ENCODE results near the gene ZNF839.

ZNF839 gene

DNA sequence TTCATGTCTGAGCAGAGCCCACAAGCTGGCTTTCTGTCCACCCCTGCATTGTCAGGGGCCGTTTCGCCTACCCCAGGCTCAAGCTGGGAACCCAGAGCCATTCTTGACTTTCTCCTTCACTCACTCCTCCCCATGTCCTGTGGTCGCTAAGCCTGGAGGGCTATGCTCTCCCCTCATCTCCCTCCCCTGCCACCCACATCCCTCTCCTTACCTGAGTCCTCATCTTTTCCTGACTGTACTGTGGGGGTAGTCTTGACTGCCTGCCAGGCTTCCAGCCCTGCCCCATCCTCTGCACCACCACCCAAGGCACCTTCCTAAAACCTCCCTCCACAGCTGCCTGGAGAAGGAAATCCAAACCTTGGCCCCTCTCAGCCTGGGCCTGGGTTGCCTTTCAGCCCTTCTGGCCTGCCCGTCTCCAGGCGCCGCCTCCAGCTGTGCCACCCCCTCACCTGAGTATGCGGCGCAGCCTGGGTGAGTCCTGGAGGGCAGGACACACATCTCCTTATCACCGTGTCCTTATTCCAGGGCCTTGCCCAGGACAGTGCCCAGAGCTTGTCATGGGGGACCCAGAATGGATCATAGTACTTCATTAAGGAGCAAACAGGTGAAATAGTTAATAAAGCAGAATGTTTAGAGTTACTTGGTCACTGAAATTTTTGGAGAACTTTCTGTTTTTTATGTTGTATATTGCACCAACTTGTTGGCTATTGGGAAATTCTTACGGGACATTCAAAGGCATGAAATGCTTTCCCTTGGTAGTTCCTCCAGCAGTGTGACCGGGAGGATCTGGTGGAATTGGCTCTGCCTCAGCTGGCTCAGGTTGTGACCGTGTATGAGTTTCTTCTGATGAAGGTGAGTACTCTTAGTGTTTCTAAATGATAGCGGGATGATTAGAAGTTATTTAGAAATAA lies 14.5 kb downstream of the ZNF839 start:
- TF ChIP-seq, protein P1, sequence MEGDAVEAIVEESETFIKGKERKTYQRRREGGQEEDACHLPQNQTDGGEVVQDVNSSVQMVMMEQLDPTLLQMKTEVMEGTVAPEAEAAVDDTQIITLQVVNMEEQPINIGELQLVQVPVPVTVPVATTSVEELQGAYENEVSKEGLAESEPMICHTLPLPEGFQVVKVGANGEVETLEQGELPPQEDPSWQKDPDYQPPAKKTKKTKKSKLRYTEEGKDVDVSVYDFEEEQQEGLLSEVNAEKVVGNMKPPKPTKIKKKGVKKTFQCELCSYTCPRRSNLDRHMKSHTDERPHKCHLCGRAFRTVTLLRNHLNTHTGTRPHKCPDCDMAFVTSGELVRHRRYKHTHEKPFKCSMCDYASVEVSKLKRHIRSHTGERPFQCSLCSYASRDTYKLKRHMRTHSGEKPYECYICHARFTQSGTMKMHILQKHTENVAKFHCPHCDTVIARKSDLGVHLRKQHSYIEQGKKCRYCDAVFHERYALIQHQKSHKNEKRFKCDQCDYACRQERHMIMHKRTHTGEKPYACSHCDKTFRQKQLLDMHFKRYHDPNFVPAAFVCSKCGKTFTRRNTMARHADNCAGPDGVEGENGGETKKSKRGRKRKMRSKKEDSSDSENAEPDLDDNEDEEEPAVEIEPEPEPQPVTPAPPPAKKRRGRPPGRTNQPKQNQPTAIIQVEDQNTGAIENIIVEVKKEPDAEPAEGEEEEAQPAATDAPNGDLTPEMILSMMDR (IDR thresholded peaks at IDR 0.05; ENCODE audit: control extremely low read depth, extremely low read depth, low read depth, missing control alignments) = no peak
- DNase-seq (ENCODE audit: extremely low spot score) = no peak
- CTCF ChIA-PET = interaction anchor here (0.7 to 4.2 kb wide), 5 partner anchors 12 to 19 kb away, joined by 3 to 16 read pairs (median 7); no protein-coding TSS in a partner anchor
- POLR2A ChIA-PET = interaction anchor here (0.5 kb wide), 1 partner anchor 475 kb away, joined by 3 read pairs; no protein-coding TSS in a partner anchor

GRCh38 chr14:102335163-102335562 lies 15.6 kb downstream of the ZNF839 start:
- TF ChIP-seq, protein P1 (IDR thresholded peaks at IDR 0.05; ENCODE audit: control extremely low read depth, extremely low read depth, low read depth, missing control alignments) = no peak
- ChIA-PET POLR2A (interaction anchor here (0.6 kb wide), 1 partner anchor 272 kb away, joined by 3 read pairs; no protein-coding TSS in a partner anchor), CTCF (interaction anchor here (1.2 to 4.2 kb wide), 4 partner anchors 13 to 18 kb away, joined by 3 to 16 read pairs (median 8); no protein-coding TSS in a partner anchor)
- no peak for DNase-seq (ENCODE audit: extremely low spot score)

- TF ChIP-seq, protein P1 (IDR thresholded peaks at IDR 0.05; ENCODE audit: control extremely low read depth, extremely low read depth, low read depth, missing control alignments) = no peak
- ChIA-PET POLR2A (no interaction called here), CTCF (no interaction called here)
- no peak for DNase-seq (ENCODE audit: extremely low spot score)
These were observed 19.2 kb downstream of the ZNF839 start for GRCh38 chr14:102338724-102339123.

DNA sequence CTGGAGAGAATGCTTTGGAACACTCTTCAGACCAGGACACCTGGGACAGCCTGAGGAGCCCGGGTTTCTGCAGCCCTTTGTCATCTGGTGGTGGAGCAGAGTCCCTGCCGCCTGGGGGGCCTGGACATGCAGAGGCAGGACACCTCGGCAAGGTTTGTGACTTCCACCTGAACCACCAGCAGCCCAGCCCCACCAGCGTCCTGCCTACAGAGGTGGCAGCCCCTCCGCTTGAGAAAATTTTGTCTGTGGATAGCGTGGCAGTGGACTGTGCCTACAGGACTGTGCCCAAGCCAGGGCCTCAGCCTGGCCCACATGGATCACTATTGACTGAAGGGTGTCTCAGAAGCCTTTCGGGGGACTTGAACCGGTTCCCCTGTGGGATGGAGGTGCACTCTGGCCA lies 22.0 kb downstream of the ZNF839 start:
- ChIA-PET POLR2A (no interaction called here), CTCF (no interaction called here)
- no peak for DNase-seq (ENCODE audit: extremely low spot score)
- TF ChIP-seq, protein P1 (IDR thresholded peaks at IDR 0.05; ENCODE audit: control extremely low read depth, extremely low read depth, low read depth, missing control alignments) = no peak

- DNase-seq (ENCODE audit: extremely low spot score) = no peak
- TF ChIP-seq, protein P1 (IDR thresholded peaks at IDR 0.05; ENCODE audit: control extremely low read depth, extremely low read depth, low read depth, missing control alignments) = no peak
- ChIA-PET POLR2A (no interaction called here), CTCF (no interaction called here)
These were observed 22.7 kb downstream of the ZNF839 start for GRCh38 chr14:102342238-102342637.

- DNase-seq (ENCODE audit: extremely low spot score) = no peak
- POLR2A ChIA-PET = no interaction called here
- TF ChIP-seq, protein P1 (IDR thresholded peaks at IDR 0.05; ENCODE audit: control extremely low read depth, extremely low read depth, low read depth, missing control alignments) = no peak
- CTCF ChIA-PET = interaction anchor here (1.2 kb wide), 1 partner anchor 10 kb away, joined by 4 read pairs; no protein-coding TSS in a partner anchor
These were observed 24.5 kb downstream of the ZNF839 start for GRCh38 chr14:102344084-102344483.

All from GM10248 (cell line).